Activated naive CD4-positive, alpha-beta T cell treated with anti-CD3 and anti-CD28 coated beads, Interleukin-2, amount 10 ng/mL, durations not matched to agents 7 days and 5 days (primary cell): Measurements from ENCODE around the gene ELAVL1.

Source experiments
- CTCF ChIA-PET: fragments of 350-600 bp; sonication (Branson Sonifier 250); formaldehyde crosslinking; loops from one replicate; lab custom pipeline; 2021; ENCODE audit warnings: antibody characterized with exemption; lab: Charles Lee
- DNase-seq: peaks from one replicate; pipeline ENCODE4 v3.0.0-alpha.2; 2020
- H3K27ac Mint-ChIP-seq: one replicate; pipeline ENCODE4 v1.8.0; 2021; ENCODE audit warnings: mild to moderate bottlenecking, moderate library complexity, mixed read lengths
- H3K27me3 Mint-ChIP-seq: one replicate; pipeline ENCODE4 v1.8.0; 2021; ENCODE audit warnings: mild to moderate bottlenecking, mixed read lengths
- H3K36me3 Mint-ChIP-seq: one replicate; pipeline ENCODE4 v1.8.0; 2021; ENCODE audit warnings: mixed read lengths
- H3K4me1 Mint-ChIP-seq: one replicate; pipeline ENCODE4 v1.8.0; 2021; ENCODE audit warnings: mixed read lengths
- H3K4me3 Mint-ChIP-seq: one replicate; pipeline ENCODE4 v1.8.0; 2021; ENCODE audit warnings: mild to moderate bottlenecking, moderate library complexity, mixed read lengths
- H3K9me3 Mint-ChIP-seq: one replicate; pipeline ENCODE4 v1.8.0; 2021; ENCODE audit warnings: mixed read lengths

Gene ELAVL1

DNA sequence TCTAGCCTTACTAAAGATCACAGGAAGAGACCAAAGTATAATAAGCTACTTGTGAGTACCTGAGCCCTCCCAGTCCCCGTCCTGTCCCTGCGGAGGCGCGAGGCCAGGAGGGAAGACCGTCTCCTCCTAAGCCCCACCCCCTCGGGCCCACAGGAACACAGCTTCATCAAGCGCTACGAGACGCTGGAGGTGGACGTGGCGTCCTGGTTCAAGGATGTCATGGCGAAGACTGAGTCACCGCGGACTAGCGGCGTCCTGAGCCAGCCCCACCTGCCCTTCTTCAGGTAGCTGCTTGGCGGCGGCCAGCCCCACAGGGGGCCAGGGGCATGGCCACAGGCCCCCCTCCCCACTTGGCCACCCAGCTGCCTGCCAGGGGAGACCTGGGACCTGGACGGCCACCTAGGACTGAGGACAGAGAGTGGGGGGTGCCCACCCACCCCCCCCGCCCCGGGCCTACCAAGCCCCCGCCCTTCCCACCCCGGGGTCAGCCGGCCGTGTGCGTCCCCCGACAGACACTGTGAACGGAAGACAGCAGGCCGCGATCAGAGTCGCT lies 93.2 kb downstream of the ELAVL1 start:
- H3K27ac Mint-ChIP-seq: no peak overlapping the region
- no peak overlapping the region for H3K4me3 Mint-ChIP-seq
- no peak for DNase-seq
- CTCF ChIA-PET: no interaction called here
- H3K9me3 Mint-ChIP-seq: no peaks in the 10 kb centered on the region
- peaks cover 14% of the 10 kb centered on the region for H3K4me1 Mint-ChIP-seq
- H3K36me3 Mint-ChIP-seq: peaks cover 17% of the 10 kb centered on the region
- H3K27me3 Mint-ChIP-seq: peaks cover 35% of the 10 kb centered on the region

GRCh38 chr19:7911508-7912143 lies 93.8 kb downstream of the ELAVL1 start:
- CTCF ChIA-PET: no interaction called here
- no peak for DNase-seq
- no peak overlapping the region for H3K4me3 Mint-ChIP-seq
- H3K27me3 Mint-ChIP-seq: peaks cover 29% of the 10 kb centered on the region
- H3K4me1 Mint-ChIP-seq: peaks cover 12% of the 10 kb centered on the region
- no peak overlapping the region for H3K27ac Mint-ChIP-seq
- H3K36me3 Mint-ChIP-seq: peaks cover 17% of the 10 kb centered on the region
- no peaks in the 10 kb centered on the region for H3K9me3 Mint-ChIP-seq

DNA sequence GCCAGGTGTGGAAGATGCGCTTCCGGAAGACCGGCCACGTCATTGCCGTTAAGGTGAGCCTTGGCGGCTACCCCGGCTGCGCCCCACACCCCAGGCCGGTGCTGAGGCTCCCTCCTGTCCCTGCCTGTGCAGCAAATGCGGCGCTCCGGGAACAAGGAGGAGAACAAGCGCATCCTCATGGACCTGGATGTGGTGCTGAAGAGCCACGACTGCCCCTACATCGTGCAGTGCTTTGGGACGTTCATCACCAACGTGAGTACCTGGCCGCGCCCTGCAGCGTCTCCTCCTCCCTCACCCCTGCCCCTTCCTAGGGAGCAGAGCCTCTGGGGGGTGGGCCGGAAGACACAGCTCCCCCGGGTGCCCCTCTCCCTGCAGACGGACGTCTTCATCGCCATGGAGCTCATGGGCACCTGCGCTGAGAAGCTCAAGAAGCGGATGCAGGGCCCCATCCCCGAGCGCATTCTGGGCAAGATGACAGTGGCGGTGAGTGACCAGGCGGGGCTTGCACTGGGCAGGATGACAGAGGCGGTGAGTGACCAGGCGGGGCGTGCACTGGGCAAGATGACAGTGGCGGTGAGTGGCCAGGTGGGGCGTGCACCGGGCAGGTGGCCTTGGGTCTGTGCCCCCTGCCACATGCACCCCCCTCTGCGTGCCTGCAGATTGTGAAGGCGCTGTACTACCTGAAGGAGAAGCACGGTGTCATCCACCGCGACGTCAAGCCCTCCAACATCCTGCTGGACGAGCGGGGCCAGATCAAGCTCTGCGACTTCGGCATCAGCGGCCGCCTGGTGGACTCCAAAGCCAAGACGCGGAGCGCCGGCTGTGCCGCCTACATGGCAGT lies 94.9 kb downstream of the ELAVL1 start:
- H3K9me3 Mint-ChIP-seq: no peaks in the 10 kb centered on the region
- no peak overlapping the region for H3K4me3 Mint-ChIP-seq
- H3K27ac Mint-ChIP-seq: no peak overlapping the region
- H3K4me1 Mint-ChIP-seq: peaks cover 13% of the 10 kb centered on the region
- no peak for DNase-seq
- H3K36me3 Mint-ChIP-seq: peaks cover 20% of the 10 kb centered on the region
- H3K27me3 Mint-ChIP-seq: peaks cover 18% of the 10 kb centered on the region
- CTCF ChIA-PET: no interaction called here

- no peaks in the 10 kb centered on the region for H3K9me3 Mint-ChIP-seq
- CTCF ChIA-PET: interaction anchor here (1.1 kb wide), 1 partner anchor 40 kb away, joined by 3 read pairs; no protein-coding TSS in a partner anchor
- DNase-seq: no peak
- no peak overlapping the region for H3K27ac Mint-ChIP-seq
- no peak overlapping the region for H3K4me3 Mint-ChIP-seq
- H3K4me1 Mint-ChIP-seq: peaks cover 21% of the 10 kb centered on the region
- H3K36me3 Mint-ChIP-seq: peaks cover 26% of the 10 kb centered on the region
- peaks cover 8% of the 10 kb centered on the region for H3K27me3 Mint-ChIP-seq
Observed at GRCh38 chr19:7909471-7910067, 95.9 kb downstream of the ELAVL1 start.

DNA sequence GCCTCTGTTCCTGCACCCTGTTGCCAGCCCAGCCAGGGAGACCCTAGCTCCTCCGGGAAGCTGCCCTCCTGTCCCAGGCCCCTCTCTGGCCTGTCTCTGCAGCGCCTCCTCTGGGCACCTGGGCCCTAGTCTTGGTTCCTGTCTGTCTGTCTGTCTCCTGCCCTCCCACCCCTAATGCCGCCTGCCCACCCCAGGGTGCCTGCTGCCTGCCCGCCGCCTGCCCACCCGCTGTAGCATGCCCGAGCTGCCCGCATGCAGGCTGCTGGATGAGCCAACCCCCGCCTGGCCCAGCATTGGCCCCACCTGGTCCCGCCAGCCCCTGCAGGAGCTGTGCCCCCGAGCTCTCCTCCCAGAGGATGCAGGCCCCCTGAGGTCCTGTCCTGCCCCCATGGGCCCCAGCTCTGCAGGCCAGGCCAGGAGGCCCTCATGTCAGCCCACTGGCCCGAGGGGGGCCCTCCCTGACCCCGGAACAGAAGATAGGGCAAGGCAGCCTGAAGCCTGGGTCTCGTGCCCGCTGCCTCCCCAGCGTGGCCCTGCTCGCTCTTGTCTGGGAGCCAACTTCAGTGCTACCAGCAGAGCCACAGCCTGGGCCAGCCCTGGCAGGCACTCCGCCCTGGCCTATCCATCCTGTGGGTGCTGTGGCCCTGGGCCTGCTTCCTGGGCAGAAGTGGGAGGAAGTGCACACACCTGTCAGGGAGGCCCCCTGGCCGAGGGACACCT lies 96.5 kb downstream of the ELAVL1 start:
- no peak overlapping the region for H3K4me3 Mint-ChIP-seq
- no peaks in the 10 kb centered on the region for H3K9me3 Mint-ChIP-seq
- H3K36me3 Mint-ChIP-seq: peaks cover 26% of the 10 kb centered on the region
- CTCF ChIA-PET: interaction anchor here (0.8 to 1.1 kb wide), 2 partner anchors 9 to 39 kb away, joined by 3 read pairs; no protein-coding TSS in a partner anchor
- H3K27ac Mint-ChIP-seq: no peak overlapping the region
- no peak for DNase-seq
- H3K4me1 Mint-ChIP-seq: peaks cover 22% of the 10 kb centered on the region
- peaks cover 4% of the 10 kb centered on the region for H3K27me3 Mint-ChIP-seq
